HepG2 (cell line): ENCODE measurements around the gene TAF6L. TPM values are rescaled to one million over a fixed set of nuclear protein-coding genes. Genes with fewer than 3 reads are reported as not detected.

Experiments used
- EP300 ChIP-seq, 3 experiments: sonication (generic) in 1 of 3; formaldehyde crosslinking in 1 of 3; IDR thresholded peaks; 2 replicates each; pipeline versions ENCODE4 v1.5.1 to v1.6.1; 2011 to 2020; ENCODE audit warnings: low read depth in 2 of 3, low read length in 2 of 3, borderline replicate concordance in 1 of 3, improper control_type of control experiment in 1 of 3, mild to moderate bottlenecking in 1 of 3, missing genetic modification reagents in 1 of 3, moderate library complexity in 1 of 3
- HNRNPH1 ChIP-seq: fragments of 200-400 bp; formaldehyde crosslinking; optimal IDR thresholded peaks from 2 replicates; pipeline ENCODE3; 2017; ENCODE audit warnings: mild to moderate bottlenecking, low read depth, low read length
- IRF2 ChIP-seq: IDR thresholded peaks from 2 replicates; pipeline ENCODE4 v1.6.1; 2018; ENCODE audit warnings: missing genetic modification reagents, missing compliant biosample characterization
- SP140L ChIP-seq: sonication (generic); formaldehyde crosslinking; IDR thresholded peaks from 2 replicates; pipeline ENCODE4 v1.4.0; 2020; ENCODE audit warnings: missing genetic modification reagents, borderline replicate concordance
- ZNF331 ChIP-seq: sonication (generic); formaldehyde crosslinking; IDR thresholded peaks from 2 replicates; pipeline ENCODE4 v1.4.0; 2020; ENCODE audit warnings: missing genetic modification reagents
- ZNF44 ChIP-seq: sonication (generic); formaldehyde crosslinking; IDR thresholded peaks from 2 replicates; pipeline ENCODE4 v1.5.1; 2020; ENCODE audit warnings: mild to moderate bottlenecking, missing genetic modification reagents
- ZNF530 ChIP-seq: sonication (generic); formaldehyde crosslinking; IDR thresholded peaks from 2 replicates; pipeline ENCODE4 v1.5.0; 2020; ENCODE audit warnings: low read depth, mild to moderate bottlenecking, missing genetic modification reagents
- polyA plus RNA-seq, 8 experiments: library from polyadenylated mRNA; depleted of rRNA in 3 of 8; stranded (reverse) in 7 of 8; unstranded in 1 of 8; fragments of >200 nt; fragmentation: Illumina TruSeq in 4 of 8; extraction: Trizol in 4 of 8; gene quantifications; 2 replicates each; pipeline versions ENCODE4 v1.2.1 to v1.2.3, GENCODE V29; 2011 to 2016; ENCODE audit warnings: low read depth in 4 of 8, missing spikeins in 1 of 8, mixed read lengths in 1 of 8; ENCODE audit not compliant: insufficient read depth in 1 of 8
- total RNA-seq, 5 experiments: library from RNA; depleted of rRNA; stranded (reverse); fragments of >200 nt; fragmentation: Illumina TruSeq; extraction: Trizol; gene quantifications; 2 replicates each; pipeline ENCODE4 v1.2.3, GENCODE V29; 2016; ENCODE audit warnings: low read depth in 1 of 5
- TF ChIP-seq, protein P1 (sequence below), 2 experiments: fragments of 450-650 bp in 1 of 2; sonication (generic) in 1 of 2; formaldehyde crosslinking in 1 of 2; IDR thresholded peaks; 2 replicates each; pipeline versions ENCODE4 v1.6.1 to v1.8.0; 2016 to 2022; ENCODE audit warnings: antibody characterized with exemption in 1 of 2, mild to moderate bottlenecking in 1 of 2, missing genetic modification reagents in 1 of 2
- TF ChIP-seq, protein P2 (sequence below): sonication (generic); formaldehyde crosslinking; IDR thresholded peaks from 2 replicates; pipeline ENCODE4; 2020; ENCODE audit warnings: missing genetic modification reagents, mild to moderate bottlenecking, borderline replicate concordance
- TF ChIP-seq, protein P3 (sequence below), 2 experiments: sonication (generic) in 1 of 2; formaldehyde crosslinking in 1 of 2; IDR thresholded peaks; 2 replicates each; pipeline versions ENCODE4 v1.4.0 to v1.6.1; 2018 to 2020; ENCODE audit warnings: missing genetic modification reagents in 2 of 2, borderline replicate concordance in 1 of 2, low read depth in 1 of 2, mild to moderate bottlenecking in 1 of 2, missing biosample characterization in 1 of 2

The TAF6L gene
- total and polyA plus RNA-seq, 2 of the 13 experiments (the other 11 are each of a cell fraction or from before 2014, with no cell fraction given), result 12.6 to 19.4 TPM

DNA sequence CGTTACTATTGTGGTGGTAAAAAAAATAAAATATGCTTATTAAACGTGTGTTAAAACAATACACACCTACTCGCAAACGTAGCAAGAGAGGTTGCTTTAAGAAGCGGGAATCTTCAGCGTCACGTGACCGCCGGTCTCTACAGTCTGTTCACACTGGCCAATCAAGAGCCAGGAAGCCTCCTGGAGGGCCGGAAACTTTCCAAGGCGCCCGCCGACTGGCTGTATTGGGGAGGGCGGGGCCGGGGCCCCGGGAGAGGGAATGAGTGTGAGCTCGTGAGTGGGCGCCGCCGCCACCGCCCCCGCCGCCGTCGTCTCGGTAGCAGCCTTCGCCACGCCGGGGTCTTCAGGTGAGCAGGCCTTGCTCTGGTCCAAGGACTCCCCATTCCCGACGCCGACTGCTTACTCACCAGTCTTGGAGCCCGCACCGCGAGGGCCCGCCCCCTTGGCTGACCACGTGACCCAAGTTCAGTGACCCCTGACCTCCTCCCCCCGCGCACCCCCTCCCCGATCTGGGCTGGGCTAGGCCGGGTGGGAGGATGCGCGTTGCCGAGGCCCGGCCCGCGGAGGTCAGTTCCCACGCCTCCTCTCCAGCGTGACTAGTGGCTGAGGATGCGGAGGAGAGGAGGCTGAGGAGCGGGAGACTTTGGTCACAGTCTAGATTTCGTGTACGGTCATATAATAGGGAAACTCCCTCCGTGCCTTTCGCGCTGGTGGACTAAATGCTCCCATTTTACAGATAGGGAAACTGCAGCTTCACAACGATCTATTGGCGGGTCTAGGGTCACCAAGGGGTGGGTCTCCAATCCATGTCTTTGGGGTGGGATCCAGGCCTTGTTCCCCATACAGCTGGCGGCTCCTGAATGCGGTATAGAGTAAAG, at the start of gene TAF6L (continued):
- TF ChIP-seq, protein P1, sequence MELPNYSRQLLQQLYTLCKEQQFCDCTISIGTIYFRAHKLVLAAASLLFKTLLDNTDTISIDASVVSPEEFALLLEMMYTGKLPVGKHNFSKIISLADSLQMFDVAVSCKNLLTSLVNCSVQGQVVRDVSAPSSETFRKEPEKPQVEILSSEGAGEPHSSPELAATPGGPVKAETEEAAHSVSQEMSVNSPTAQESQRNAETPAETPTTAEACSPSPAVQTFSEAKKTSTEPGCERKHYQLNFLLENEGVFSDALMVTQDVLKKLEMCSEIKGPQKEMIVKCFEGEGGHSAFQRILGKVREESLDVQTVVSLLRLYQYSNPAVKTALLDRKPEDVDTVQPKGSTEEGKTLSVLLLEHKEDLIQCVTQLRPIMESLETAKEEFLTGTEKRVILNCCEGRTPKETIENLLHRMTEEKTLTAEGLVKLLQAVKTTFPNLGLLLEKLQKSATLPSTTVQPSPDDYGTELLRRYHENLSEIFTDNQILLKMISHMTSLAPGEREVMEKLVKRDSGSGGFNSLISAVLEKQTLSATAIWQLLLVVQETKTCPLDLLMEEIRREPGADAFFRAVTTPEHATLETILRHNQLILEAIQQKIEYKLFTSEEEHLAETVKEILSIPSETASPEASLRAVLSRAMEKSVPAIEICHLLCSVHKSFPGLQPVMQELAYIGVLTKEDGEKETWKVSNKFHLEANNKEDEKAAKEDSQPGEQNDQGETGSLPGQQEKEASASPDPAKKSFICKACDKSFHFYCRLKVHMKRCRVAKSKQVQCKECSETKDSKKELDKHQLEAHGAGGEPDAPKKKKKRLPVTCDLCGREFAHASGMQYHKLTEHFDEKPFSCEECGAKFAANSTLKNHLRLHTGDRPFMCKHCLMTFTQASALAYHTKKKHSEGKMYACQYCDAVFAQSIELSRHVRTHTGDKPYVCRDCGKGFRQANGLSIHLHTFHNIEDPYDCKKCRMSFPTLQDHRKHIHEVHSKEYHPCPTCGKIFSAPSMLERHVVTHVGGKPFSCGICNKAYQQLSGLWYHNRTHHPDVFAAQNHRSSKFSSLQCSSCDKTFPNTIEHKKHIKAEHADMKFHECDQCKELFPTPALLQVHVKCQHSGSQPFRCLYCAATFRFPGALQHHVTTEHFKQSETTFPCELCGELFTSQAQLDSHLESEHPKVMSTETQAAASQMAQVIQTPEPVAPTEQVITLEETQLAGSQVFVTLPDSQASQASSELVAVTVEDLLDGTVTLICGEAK (IDR thresholded peaks at IDR 0.05), result no peak
- TF ChIP-seq, protein P1 (CRISPR knock-in tag; IDR thresholded peaks at IDR 0.05), result no peak
- TF ChIP-seq, protein P2, sequence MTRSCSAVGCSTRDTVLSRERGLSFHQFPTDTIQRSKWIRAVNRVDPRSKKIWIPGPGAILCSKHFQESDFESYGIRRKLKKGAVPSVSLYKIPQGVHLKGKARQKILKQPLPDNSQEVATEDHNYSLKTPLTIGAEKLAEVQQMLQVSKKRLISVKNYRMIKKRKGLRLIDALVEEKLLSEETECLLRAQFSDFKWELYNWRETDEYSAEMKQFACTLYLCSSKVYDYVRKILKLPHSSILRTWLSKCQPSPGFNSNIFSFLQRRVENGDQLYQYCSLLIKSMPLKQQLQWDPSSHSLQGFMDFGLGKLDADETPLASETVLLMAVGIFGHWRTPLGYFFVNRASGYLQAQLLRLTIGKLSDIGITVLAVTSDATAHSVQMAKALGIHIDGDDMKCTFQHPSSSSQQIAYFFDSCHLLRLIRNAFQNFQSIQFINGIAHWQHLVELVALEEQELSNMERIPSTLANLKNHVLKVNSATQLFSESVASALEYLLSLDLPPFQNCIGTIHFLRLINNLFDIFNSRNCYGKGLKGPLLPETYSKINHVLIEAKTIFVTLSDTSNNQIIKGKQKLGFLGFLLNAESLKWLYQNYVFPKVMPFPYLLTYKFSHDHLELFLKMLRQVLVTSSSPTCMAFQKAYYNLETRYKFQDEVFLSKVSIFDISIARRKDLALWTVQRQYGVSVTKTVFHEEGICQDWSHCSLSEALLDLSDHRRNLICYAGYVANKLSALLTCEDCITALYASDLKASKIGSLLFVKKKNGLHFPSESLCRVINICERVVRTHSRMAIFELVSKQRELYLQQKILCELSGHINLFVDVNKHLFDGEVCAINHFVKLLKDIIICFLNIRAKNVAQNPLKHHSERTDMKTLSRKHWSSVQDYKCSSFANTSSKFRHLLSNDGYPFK (CRISPR knock-in tag), result peak; percentile 44; the same call in 1 of the 2 replicates
- no peak for TF ChIP-seq EP300 (IDR thresholded peaks at IDR 0.05; ENCODE audit: low read depth in 2 of 2, low read length in 2 of 2)
- TF ChIP-seq EP300 (CRISPR knock-in tag; IDR thresholded peaks at IDR 0.05; ENCODE audit: borderline replicate concordance), result no peak
- TF ChIP-seq, protein P3, sequence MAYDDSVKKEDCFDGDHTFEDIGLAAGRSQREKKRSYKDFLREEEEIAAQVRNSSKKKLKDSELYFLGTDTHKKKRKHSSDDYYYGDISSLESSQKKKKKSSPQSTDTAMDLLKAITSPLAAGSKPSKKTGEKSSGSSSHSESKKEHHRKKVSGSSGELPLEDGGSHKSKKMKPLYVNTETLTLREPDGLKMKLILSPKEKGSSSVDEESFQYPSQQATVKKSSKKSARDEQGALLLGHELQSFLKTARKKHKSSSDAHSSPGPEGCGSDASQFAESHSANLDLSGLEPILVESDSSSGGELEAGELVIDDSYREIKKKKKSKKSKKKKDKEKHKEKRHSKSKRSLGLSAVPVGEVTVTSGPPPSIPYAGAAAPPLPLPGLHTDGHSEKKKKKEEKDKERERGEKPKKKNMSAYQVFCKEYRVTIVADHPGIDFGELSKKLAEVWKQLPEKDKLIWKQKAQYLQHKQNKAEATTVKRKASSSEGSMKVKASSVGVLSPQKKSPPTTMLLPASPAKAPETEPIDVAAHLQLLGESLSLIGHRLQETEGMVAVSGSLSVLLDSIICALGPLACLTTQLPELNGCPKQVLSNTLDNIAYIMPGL (CRISPR knock-in tag; IDR thresholded peaks at IDR 0.05; ENCODE audit: borderline replicate concordance in 1 of 2, low read depth in 1 of 2), result peak; percentile 22 to 53; a peak in 2 of 4 replicates
- no peak for TF ChIP-seq HNRNPH1
- no peak for TF ChIP-seq ZNF44 (CRISPR knock-in tag)
- no peak for TF ChIP-seq ZNF530 (CRISPR knock-in tag)
- peak; percentile 36; the same call in 1 of the 2 replicates for TF ChIP-seq IRF2 (CRISPR knock-in tag)
- no peak for TF ChIP-seq SP140L (CRISPR knock-in tag)
- TF ChIP-seq ZNF331 (CRISPR knock-in tag), result peak; percentile 79
